ENCODE results near the gene LSM3.

Gene LSM3

GRCh38 chr3:14210843-14211594 is 32.4 kb downstream of the LSM3 start:
- H3K27ac ChIP-seq (ENCODE audit: low read length), result no peak overlapping the region
- no peak overlapping the region for H3K9ac ChIP-seq (ENCODE audit: low read length in 2 of 2)
- H3K27me3 ChIP-seq (ENCODE audit: control insufficient read depth in 1 of 2, insufficient read depth in 2 of 2, low read length in 2 of 2), result no peaks in the 10 kb centered on the region
- H3K4me3 ChIP-seq (ENCODE audit: low read length in 2 of 2), result no peak overlapping the region
- no peaks in the 10 kb centered on the region for H3K9me3 ChIP-seq (ENCODE audit: control insufficient read depth in 2 of 2, low read length in 2 of 2)
- H3K36me3 ChIP-seq (ENCODE audit: control insufficient read depth in 2 of 2, insufficient read depth in 2 of 2, low read length in 2 of 2), result no peaks in the 10 kb centered on the region
- no peaks in the 10 kb centered on the region for H3K4me1 ChIP-seq (ENCODE audit: control insufficient read depth, insufficient read depth, low read length)

GRCh38 chr3:14211621-14212020 is 33.0 kb downstream of the LSM3 start:
- H3K9me3 ChIP-seq (ENCODE audit: control insufficient read depth in 2 of 2, low read length in 2 of 2), result no peaks in the 10 kb centered on the region
- no peaks in the 10 kb centered on the region for H3K36me3 ChIP-seq (ENCODE audit: control insufficient read depth in 2 of 2, insufficient read depth in 2 of 2, low read length in 2 of 2)
- H3K9ac ChIP-seq (ENCODE audit: low read length in 2 of 2), result no peak overlapping the region
- no peak overlapping the region for H3K4me3 ChIP-seq (ENCODE audit: low read length in 2 of 2)
- no peak overlapping the region for H3K27ac ChIP-seq (ENCODE audit: low read length)
- no peaks in the 10 kb centered on the region for H3K27me3 ChIP-seq (ENCODE audit: control insufficient read depth in 1 of 2, insufficient read depth in 2 of 2, low read length in 2 of 2)
- H3K4me1 ChIP-seq (ENCODE audit: control insufficient read depth, insufficient read depth, low read length), result no peaks in the 10 kb centered on the region

- H3K4me3 ChIP-seq (ENCODE audit: low read length in 2 of 2), result no peak overlapping the region
- no peaks in the 10 kb centered on the region for H3K36me3 ChIP-seq (ENCODE audit: control insufficient read depth in 2 of 2, insufficient read depth in 2 of 2, low read length in 2 of 2)
- no peak overlapping the region for H3K27ac ChIP-seq (ENCODE audit: low read length)
- H3K27me3 ChIP-seq (ENCODE audit: control insufficient read depth in 1 of 2, insufficient read depth in 2 of 2, low read length in 2 of 2), result no peaks in the 10 kb centered on the region
- no peaks in the 10 kb centered on the region for H3K9me3 ChIP-seq (ENCODE audit: control insufficient read depth in 2 of 2, low read length in 2 of 2)
- no peak overlapping the region for H3K9ac ChIP-seq (ENCODE audit: low read length in 2 of 2)
- no peaks in the 10 kb centered on the region for H3K4me1 ChIP-seq (ENCODE audit: control insufficient read depth, insufficient read depth, low read length)
Measured at GRCh38 chr3:14212032-14212431, 33.4 kb downstream of the LSM3 start.

- Histone ChIP-seq H3K4me1 (ENCODE audit: control insufficient read depth, insufficient read depth, low read length) (no peaks in the 10 kb centered on the region), H3K36me3 (ENCODE audit: control insufficient read depth in 2 of 2, insufficient read depth in 2 of 2, low read length in 2 of 2) (no peaks in the 10 kb centered on the region), H3K9me3 (ENCODE audit: control insufficient read depth in 2 of 2, low read length in 2 of 2) (no peaks in the 10 kb centered on the region), H3K27me3 (ENCODE audit: control insufficient read depth in 1 of 2, insufficient read depth in 2 of 2, low read length in 2 of 2) (no peaks in the 10 kb centered on the region), H3K4me3 (ENCODE audit: low read length in 2 of 2) (no peak overlapping the region), H3K27ac (ENCODE audit: low read length) (no peak overlapping the region), H3K9ac (ENCODE audit: low read length in 2 of 2) (no peak overlapping the region)
Measured at GRCh38 chr3:14213066-14213774, 34.6 kb downstream of the LSM3 start.

GRCh38 chr3:14214764-14215163 is 36.1 kb downstream of the LSM3 start:
- Histone ChIP-seq H3K4me3 (ENCODE audit: low read length in 2 of 2) (no peak overlapping the region), H3K36me3 (ENCODE audit: control insufficient read depth in 2 of 2, insufficient read depth in 2 of 2, low read length in 2 of 2) (no peaks in the 10 kb centered on the region), H3K9ac (ENCODE audit: low read length in 2 of 2) (no peak overlapping the region), H3K9me3 (ENCODE audit: control insufficient read depth in 2 of 2, low read length in 2 of 2) (no peaks in the 10 kb centered on the region), H3K4me1 (ENCODE audit: control insufficient read depth, insufficient read depth, low read length) (no peaks in the 10 kb centered on the region), H3K27ac (ENCODE audit: low read length) (no peak overlapping the region), H3K27me3 (ENCODE audit: control insufficient read depth in 1 of 2, insufficient read depth in 2 of 2, low read length in 2 of 2) (no peaks in the 10 kb centered on the region)

GRCh38 chr3:14216257-14217048 is 37.8 kb downstream of the LSM3 start:
- H3K4me1 ChIP-seq (ENCODE audit: control insufficient read depth, insufficient read depth, low read length), result no peaks in the 10 kb centered on the region
- peak overlapping the region in 1 of 2 donors; percentile 47 for H3K4me3 ChIP-seq (ENCODE audit: low read length in 2 of 2)
- H3K27me3 ChIP-seq (ENCODE audit: control insufficient read depth in 1 of 2, insufficient read depth in 2 of 2, low read length in 2 of 2), result no peaks in the 10 kb centered on the region
- H3K27ac ChIP-seq (ENCODE audit: low read length), result no peak overlapping the region
- H3K9me3 ChIP-seq (ENCODE audit: control insufficient read depth in 2 of 2, low read length in 2 of 2), result no peaks in the 10 kb centered on the region
- H3K9ac ChIP-seq (ENCODE audit: low read length in 2 of 2), result peak overlapping the region in 1 of 2 donors; percentile 8
- H3K36me3 ChIP-seq (ENCODE audit: control insufficient read depth in 2 of 2, insufficient read depth in 2 of 2, low read length in 2 of 2), result no peaks in the 10 kb centered on the region

GRCh38 chr3:14218355-14218754 is 39.7 kb downstream of the LSM3 start:
- Histone ChIP-seq H3K4me3 (ENCODE audit: low read length in 2 of 2) (no peak overlapping the region), H3K9me3 (ENCODE audit: control insufficient read depth in 2 of 2, low read length in 2 of 2) (no peaks in the 10 kb centered on the region), H3K36me3 (ENCODE audit: control insufficient read depth in 2 of 2, insufficient read depth in 2 of 2, low read length in 2 of 2) (no peaks in the 10 kb centered on the region), H3K9ac (ENCODE audit: low read length in 2 of 2) (no peak overlapping the region), H3K27me3 (ENCODE audit: control insufficient read depth in 1 of 2, insufficient read depth in 2 of 2, low read length in 2 of 2) (no peaks in the 10 kb centered on the region), H3K27ac (ENCODE audit: low read length) (no peak overlapping the region), H3K4me1 (ENCODE audit: control insufficient read depth, insufficient read depth, low read length) (no peaks in the 10 kb centered on the region)

- no peak overlapping the region for H3K4me3 ChIP-seq (ENCODE audit: low read length in 2 of 2)
- no peak overlapping the region for H3K9ac ChIP-seq (ENCODE audit: low read length in 2 of 2)
- H3K4me1 ChIP-seq (ENCODE audit: control insufficient read depth, insufficient read depth, low read length), result no peaks in the 10 kb centered on the region
- H3K27ac ChIP-seq (ENCODE audit: low read length), result no peak overlapping the region
- peaks cover 0 to 3% of the 10 kb centered on the region in 2 donors for H3K27me3 ChIP-seq (ENCODE audit: control insufficient read depth in 1 of 2, insufficient read depth in 2 of 2, low read length in 2 of 2)
- H3K9me3 ChIP-seq (ENCODE audit: control insufficient read depth in 2 of 2, low read length in 2 of 2), result peaks cover 0 to 2% of the 10 kb centered on the region in 2 donors
- no peaks in the 10 kb centered on the region for H3K36me3 ChIP-seq (ENCODE audit: control insufficient read depth in 2 of 2, insufficient read depth in 2 of 2, low read length in 2 of 2)
Measured at GRCh38 chr3:14220933-14221332, 42.3 kb downstream of the LSM3 start.

GRCh38 chr3:14221902-14222301 is 43.3 kb downstream of the LSM3 start:
- no peak overlapping the region for H3K27ac ChIP-seq (ENCODE audit: low read length)
- peaks cover 0 to 3% of the 10 kb centered on the region in 2 donors for H3K27me3 ChIP-seq (ENCODE audit: control insufficient read depth in 1 of 2, insufficient read depth in 2 of 2, low read length in 2 of 2)
- no peak overlapping the region for H3K9ac ChIP-seq (ENCODE audit: low read length in 2 of 2)
- H3K9me3 ChIP-seq (ENCODE audit: control insufficient read depth in 2 of 2, low read length in 2 of 2), result peaks cover 0 to 2% of the 10 kb centered on the region in 2 donors
- H3K36me3 ChIP-seq (ENCODE audit: control insufficient read depth in 2 of 2, insufficient read depth in 2 of 2, low read length in 2 of 2), result no peaks in the 10 kb centered on the region
- H3K4me1 ChIP-seq (ENCODE audit: control insufficient read depth, insufficient read depth, low read length), result no peaks in the 10 kb centered on the region
- no peak overlapping the region for H3K4me3 ChIP-seq (ENCODE audit: low read length in 2 of 2)

- Histone ChIP-seq H3K27ac (ENCODE audit: low read length) (no peak overlapping the region), H3K36me3 (ENCODE audit: control insufficient read depth in 2 of 2, insufficient read depth in 2 of 2, low read length in 2 of 2) (no peaks in the 10 kb centered on the region), H3K4me3 (ENCODE audit: low read length in 2 of 2) (no peak overlapping the region), H3K4me1 (ENCODE audit: control insufficient read depth, insufficient read depth, low read length) (no peaks in the 10 kb centered on the region), H3K9ac (ENCODE audit: low read length in 2 of 2) (no peak overlapping the region), H3K9me3 (ENCODE audit: control insufficient read depth in 2 of 2, low read length in 2 of 2) (peaks cover 0 to 2% of the 10 kb centered on the region in 2 donors), H3K27me3 (ENCODE audit: control insufficient read depth in 1 of 2, insufficient read depth in 2 of 2, low read length in 2 of 2) (peaks cover 0 to 3% of the 10 kb centered on the region in 2 donors)
Measured at GRCh38 chr3:14222457-14222856, 43.8 kb downstream of the LSM3 start.
